ENCODE data around the gene TMEM125.

Gene TMEM125

GRCh38 chr1:43247256-43247921 lies 22.4 kb upstream of the TMEM125 start:
- no peak for DNase-seq

DNA sequence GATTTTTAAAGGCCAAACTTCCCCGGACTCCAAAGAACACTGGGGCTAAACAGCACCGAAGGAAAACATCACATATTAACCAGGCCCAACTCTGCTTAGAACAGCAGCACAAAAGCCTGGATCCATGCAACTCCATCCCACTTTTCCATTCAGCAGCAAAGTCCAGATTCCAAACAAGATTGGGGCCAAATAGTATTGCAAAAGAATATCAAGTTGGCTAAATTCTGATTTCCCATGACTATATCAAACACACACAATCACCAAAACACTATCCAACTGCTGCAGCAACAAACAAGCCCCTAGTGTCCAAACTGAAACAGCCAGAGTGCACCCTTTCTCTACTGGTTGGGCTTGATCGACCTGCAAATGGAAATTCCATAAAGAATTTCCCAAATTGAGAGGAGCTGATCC lies 19.4 kb upstream of the TMEM125 start:
- no peak for DNase-seq

GRCh38 chr1:43251024-43251423 lies 18.8 kb upstream of the TMEM125 start:
- no peak for DNase-seq

- no peak for DNase-seq
These were observed 17.6 kb upstream of the TMEM125 start for GRCh38 chr1:43252225-43252624.

GRCh38 chr1:43253173-43253572 lies 16.6 kb upstream of the TMEM125 start:
- no peak for DNase-seq

- DNase-seq: no peak
These were observed 15.9 kb upstream of the TMEM125 start for GRCh38 chr1:43253876-43254275.

GRCh38 chr1:43255438-43256210 lies 14.2 kb upstream of the TMEM125 start:
- DNase-seq: no peak

- no peak for DNase-seq
These were observed 12.9 kb upstream of the TMEM125 start for GRCh38 chr1:43256675-43257570.

- DNase-seq: no peak
These were observed 11.4 kb upstream of the TMEM125 start for GRCh38 chr1:43258370-43258769.

- DNase-seq: no peak
These were observed 4.4 kb upstream of the TMEM125 start for GRCh38 chr1:43265431-43265830.

GRCh38 chr1:43266881-43267280 lies 2.9 kb upstream of the TMEM125 start:
- DNase-seq: no peak

- no peak for DNase-seq
These were observed 2.4 kb upstream of the TMEM125 start for GRCh38 chr1:43267291-43267805.

DNA sequence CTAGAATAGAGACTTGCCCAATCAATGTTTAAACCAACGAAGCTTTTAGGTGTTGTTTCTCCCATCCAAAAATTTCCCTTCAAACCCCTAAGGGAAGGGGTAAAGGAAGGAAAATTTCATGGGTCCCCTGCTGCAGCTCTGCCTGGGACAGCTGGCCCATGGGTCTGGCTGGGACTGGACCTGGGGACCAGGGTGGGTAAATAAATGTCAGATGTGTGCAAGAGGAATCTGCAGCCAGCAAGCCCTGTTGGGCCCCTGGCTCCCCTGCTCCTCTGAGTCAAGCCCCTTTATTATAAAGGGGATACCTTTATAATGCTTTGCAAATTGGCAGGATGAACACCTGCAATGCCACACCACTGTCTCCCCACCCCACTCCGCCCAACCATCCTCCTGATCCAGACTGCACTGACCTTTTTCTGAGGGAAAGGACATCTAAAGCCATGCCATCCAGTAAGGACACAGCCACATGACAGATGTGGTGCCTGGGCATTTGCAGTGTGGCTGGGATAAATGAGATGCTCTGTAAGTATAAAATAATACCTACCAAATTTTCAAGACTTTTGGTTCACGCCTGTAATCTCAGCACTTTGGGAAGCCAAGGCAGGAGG lies 1.9 kb upstream of the TMEM125 start:
- no peak for DNase-seq

GRCh38 chr1:43270421-43271095 lies 775 bp downstream of the TMEM125 start:
- DNase-seq: peak; percentile 10 to 14

DNA sequence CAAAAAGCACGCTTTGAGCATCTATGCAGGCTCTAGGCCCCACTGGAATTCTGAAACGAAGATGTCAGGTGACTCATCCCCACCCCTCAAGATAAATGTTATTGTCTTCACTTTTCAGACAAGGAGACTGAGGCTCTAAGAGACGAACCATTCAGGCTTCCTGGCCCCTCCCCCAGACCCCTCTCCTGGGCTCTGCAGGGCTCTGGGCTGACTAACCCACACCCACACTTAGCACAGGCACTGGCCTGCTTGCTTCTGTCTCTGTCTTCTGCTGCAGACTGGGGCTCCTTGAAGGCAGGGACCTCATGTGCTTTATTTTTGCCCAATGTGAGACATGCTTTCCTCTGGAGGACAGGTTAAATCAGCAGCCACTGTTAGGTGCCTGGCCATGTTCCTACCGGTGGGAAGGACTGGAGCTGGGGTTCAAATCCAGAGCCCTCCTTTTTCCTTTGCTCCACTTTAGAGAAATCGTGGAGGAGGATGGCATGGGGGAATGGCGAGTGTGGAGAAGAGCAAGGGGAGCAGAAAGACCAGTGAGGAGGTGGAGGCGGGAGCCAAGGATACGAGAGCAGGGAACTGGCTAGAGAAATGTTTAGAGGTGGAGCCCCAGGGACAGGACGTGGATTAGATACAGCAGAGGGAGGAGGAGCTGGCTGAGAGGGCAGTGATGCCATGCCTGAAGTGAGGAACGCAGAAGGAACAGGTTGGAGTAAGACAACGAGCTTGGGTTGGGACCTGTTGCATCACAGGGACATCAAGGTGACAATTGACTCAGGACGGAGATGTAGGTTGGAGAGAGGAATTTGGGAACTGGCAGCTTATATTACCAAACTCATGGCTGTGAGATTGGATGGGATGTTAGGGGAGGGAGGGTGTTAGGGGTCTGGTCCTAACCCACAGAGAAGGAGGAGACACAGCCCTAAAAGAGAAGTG lies 1.7 kb downstream of the TMEM125 start:
- DNase-seq: no peak

- DNase-seq: no peak
These were observed 2.4 kb downstream of the TMEM125 start for GRCh38 chr1:43272161-43272560.

GRCh38 chr1:43272576-43273571 lies 3.1 kb downstream of the TMEM125 start:
- no peak for DNase-seq

- no peak for DNase-seq
These were observed 3.9 kb downstream of the TMEM125 start for GRCh38 chr1:43273708-43274107.

DNA sequence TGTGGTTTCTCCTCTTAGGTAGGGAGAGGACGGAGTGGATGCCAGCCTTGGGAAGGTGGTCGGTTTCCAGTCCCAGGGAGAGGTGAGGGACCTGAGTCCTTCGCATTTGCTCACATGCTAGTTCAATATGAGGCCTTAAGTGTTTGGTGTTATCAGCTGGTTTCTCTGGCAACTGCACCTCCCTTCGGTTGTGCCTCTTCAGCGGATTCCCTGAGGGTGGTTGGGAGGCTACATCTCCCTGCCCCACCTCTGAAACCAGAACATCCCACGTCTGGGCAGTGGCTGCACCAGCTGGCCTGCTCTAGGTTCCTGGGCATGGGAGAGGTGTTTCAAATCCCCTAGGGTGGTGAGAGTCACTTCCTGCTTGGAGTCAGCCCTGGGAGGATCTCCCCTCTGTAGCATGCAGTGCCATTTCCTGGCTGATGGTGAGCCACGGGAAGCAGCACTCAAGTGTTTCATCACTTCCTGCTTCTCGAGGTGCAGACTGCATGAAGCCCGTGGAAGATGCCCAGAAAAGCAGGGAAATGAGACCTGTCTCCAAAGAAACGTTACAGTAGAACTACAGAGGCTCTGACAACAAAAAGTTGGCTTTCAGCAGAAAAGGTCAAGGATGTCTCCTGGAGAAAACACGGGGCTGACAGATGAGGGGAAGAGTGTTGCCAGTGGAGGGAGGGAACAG lies 4.5 kb downstream of the TMEM125 start:
- DNase-seq: peak; percentile 32 to 40
